B cell (primary cell): ENCODE results near the gene ZNF358. TPM values are rescaled to one million over a fixed set of nuclear protein-coding genes. Genes with fewer than 3 reads are reported as not detected.

Experiments
- ATAC-seq: fragments of 200-7000 bp; cut with Tn5 transposase; one replicate; pipeline ENCODE4 v1.10.0; 2021; ENCODE audit warnings: low read depth, mild to moderate bottlenecking, moderate number of reproducible peaks, moderate library complexity
- CTCF ChIA-PET: fragments of 350-600 bp; sonication (Branson Sonifier 250); formaldehyde crosslinking; loops from one replicate; lab custom pipeline; 2021; ENCODE audit warnings: antibody characterized with exemption, inconsistent platforms; lab: Charles Lee
- POLR2A ChIA-PET: fragments of 350-600 bp; sonication (Branson Sonifier 250); formaldehyde crosslinking; loops from one replicate; lab custom pipeline; 2021; ENCODE audit warnings: antibody characterized with exemption; lab: Charles Lee
- DNase-seq: peaks from one replicate; pipeline ENCODE4 v3.0.0; 2013
- H2AFZ ChIP-seq: 2 replicates; pipeline ENCODE4 v1.6.1; 2012; ENCODE audit warnings: mild to moderate bottlenecking, low read depth, low read length; ENCODE audit not compliant: insufficient read depth, poor library complexity, severe bottlenecking
- H3K27ac ChIP-seq, 2 donors: 1 replicate in 1 of 2; 2 replicates in 1 of 2; pipeline ENCODE4 v1.5.1; 2012 to 2013; ENCODE audit warnings: low read length in 2 of 2, mild to moderate bottlenecking in 2 of 2, moderate library complexity in 1 of 2
- H3K27me3 ChIP-seq, 4 experiments: fragments of 200-600 bp in 1 of 4; sonication (generic) in 1 of 4; replicated peaks in 1 of 4; 1 replicate in 2 of 4; 2 replicates in 2 of 4; pipeline versions ENCODE4 v1.6.1 to v1.7.0; 2013 to 2016; ENCODE audit warnings: low read length in 3 of 4, mild to moderate bottlenecking in 2 of 4, mixed read lengths in 1 of 4, moderate library complexity in 1 of 4; ENCODE audit not compliant: insufficient read depth in 4 of 4, control insufficient read depth in 3 of 4; ENCODE audit errors: control extremely low read depth in 1 of 4
- H3K36me3 ChIP-seq, 2 experiments: replicated peaks in 1 of 2; 1 replicate in 1 of 2; 2 replicates in 1 of 2; pipeline versions ENCODE4 v1.6.1 to v1.7.1; 2013; ENCODE audit warnings: low read length in 1 of 2; ENCODE audit not compliant: insufficient read depth in 2 of 2, control insufficient read depth in 1 of 2; ENCODE audit errors: control extremely low read depth in 1 of 2, extremely low read depth in 1 of 2
- H3K4me1 ChIP-seq, 2 donors: fragments of 200-600 bp in 1 of 2; sonication (generic) in 1 of 2; 1 replicate in 1 of 2; 2 replicates in 1 of 2; pipeline versions ENCODE4 v1.5.1 to v1.6.1; 2013 to 2017; ENCODE audit warnings: low read length in 2 of 2; ENCODE audit not compliant: control insufficient read depth in 2 of 2, insufficient read depth in 2 of 2
- H3K4me2 ChIP-seq: replicated peaks from 2 replicates; pipeline ENCODE3; 2012; ENCODE audit warnings: mild to moderate bottlenecking, low read depth, low read length; ENCODE audit not compliant: poor library complexity, severe bottlenecking
- H3K4me3 ChIP-seq, 5 experiments: fragments of 200-600 bp in 1 of 5; sonication (generic) in 1 of 5; 1 replicate in 3 of 5; 2 replicates in 2 of 5; pipeline versions ENCODE4 v1.5.1 to v1.7.0; 2011 to 2016; ENCODE audit warnings: low read length in 4 of 5, mild to moderate bottlenecking in 4 of 5, low read depth in 2 of 5, control low read depth in 1 of 5, moderate library complexity in 1 of 5; ENCODE audit not compliant: insufficient read depth in 1 of 5; ENCODE audit errors: control extremely low read depth in 1 of 5, extremely low read depth in 1 of 5
- H3K79me2 ChIP-seq: fragments of 200-600 bp; sonication (generic); one replicate; pipeline ENCODE4 v1.6.0; 2016; ENCODE audit warnings: low read length; ENCODE audit not compliant: control insufficient read depth, insufficient read depth
- H3K9ac ChIP-seq: fragments of 200-600 bp; sonication (generic); 2 replicates; pipeline ENCODE4 v1.6.1; 2017; ENCODE audit warnings: mild to moderate bottlenecking, low read length, moderate library complexity
- H3K9me3 ChIP-seq, 3 donors: one replicate each; pipeline versions ENCODE4 v1.6.1 to v1.7.1; 2013; ENCODE audit warnings: low read length in 2 of 3; ENCODE audit not compliant: control insufficient read depth in 2 of 3, insufficient read depth in 1 of 3; ENCODE audit errors: control extremely low read depth in 1 of 3
- H4K20me1 ChIP-seq: 2 replicates; pipeline ENCODE4 v1.6.0; 2012; ENCODE audit warnings: mild to moderate bottlenecking, low read length; ENCODE audit not compliant: insufficient read depth, control insufficient read depth, poor library complexity, severe bottlenecking
- H3K27ac Mint-ChIP-seq: one replicate; pipeline ENCODE4 v1.8.0; 2021; ENCODE audit warnings: mixed read lengths
- H3K27me3 Mint-ChIP-seq: one replicate; pipeline ENCODE4 v1.8.0; 2021; ENCODE audit warnings: mixed read lengths
- H3K4me1 Mint-ChIP-seq: one replicate; pipeline ENCODE4 v1.8.0; 2021; ENCODE audit warnings: mixed read lengths
- H3K4me3 Mint-ChIP-seq: one replicate; pipeline ENCODE4 v1.8.0; 2021; ENCODE audit warnings: mixed read lengths
- H3K9me3 Mint-ChIP-seq: one replicate; pipeline ENCODE4 v1.8.0; 2022; ENCODE audit warnings: mixed read lengths; ENCODE audit not compliant: insufficient read depth
- EZH2 ChIP-seq: IDR thresholded peaks from 2 replicates; pipeline ENCODE4 v1.6.1; 2012; ENCODE audit warnings: borderline replicate concordance, low read depth, mild to moderate bottlenecking, moderate library complexity, low read length; ENCODE audit not compliant: insufficient read depth, poor library complexity, severe bottlenecking
- WGBS: methylation state at CpG from one replicate; pipeline ENCODE4 v1.1.5; 2013; ENCODE audit warnings: missing lambda C conversion rate; ENCODE audit not compliant: insufficient coverage; 5-methylcytosine and 5-hydroxymethylcytosine counted together
- intact Hi-C: fragments of 100-400 bp; cut with micrococcal nuclease; formaldehyde crosslinking; loops from one replicate; pipeline ENCODE4 v1.10.0; 2022
- polyA plus RNA-seq: library from polyadenylated mRNA; depleted of rRNA; stranded (reverse); fragments of >200 nt; gene quantifications from 2 replicates; pipeline ENCODE4 v1.2.3, GENCODE V29; 2012
- total RNA-seq, 2 donors: library from RNA; stranded (reverse); fragments of 120-200 nt in 1 of 2; gene quantifications; 1 replicate in 1 of 2; 2 replicates in 1 of 2; pipeline versions ENCODE4 v1.2.3 to v1.2.4, GENCODE V29; 2013 to 2022
- TF ChIP-seq, protein P1 (sequence below): fragments of 200-600 bp; IDR thresholded peaks from one replicate; pipeline ENCODE4 v1.8.0; 2022; ENCODE audit warnings: antibody characterized with exemption, mild to moderate bottlenecking

Gene ZNF358
- total and polyA plus RNA-seq, 2 donors (not counting 1 experiment from before 2014, with no cell fraction given), result 8.5 to 17.5 TPM

DNA sequence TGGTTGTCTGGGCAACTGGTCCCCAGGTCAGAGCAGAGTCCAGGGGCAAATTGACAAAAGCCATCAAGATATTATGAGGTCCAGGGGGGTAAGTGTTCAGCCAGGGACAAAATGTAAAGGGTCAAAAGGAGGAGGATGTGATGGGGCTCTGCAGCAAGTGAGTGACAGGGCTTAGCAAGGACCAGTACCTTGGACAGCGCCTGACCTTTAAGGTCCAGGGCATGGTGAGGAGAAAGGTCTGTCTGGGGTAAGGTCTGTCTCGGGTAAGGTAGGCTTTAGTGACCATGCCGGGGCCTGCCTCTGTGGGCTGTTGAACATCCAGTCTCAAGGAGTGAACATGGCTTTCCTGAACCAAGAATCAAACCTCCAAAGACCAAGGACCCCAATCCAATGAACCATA, 6.3 kb upstream of the ZNF358 start:
- intact Hi-C loops, result no loop called here
- TF ChIP-seq, protein P1, sequence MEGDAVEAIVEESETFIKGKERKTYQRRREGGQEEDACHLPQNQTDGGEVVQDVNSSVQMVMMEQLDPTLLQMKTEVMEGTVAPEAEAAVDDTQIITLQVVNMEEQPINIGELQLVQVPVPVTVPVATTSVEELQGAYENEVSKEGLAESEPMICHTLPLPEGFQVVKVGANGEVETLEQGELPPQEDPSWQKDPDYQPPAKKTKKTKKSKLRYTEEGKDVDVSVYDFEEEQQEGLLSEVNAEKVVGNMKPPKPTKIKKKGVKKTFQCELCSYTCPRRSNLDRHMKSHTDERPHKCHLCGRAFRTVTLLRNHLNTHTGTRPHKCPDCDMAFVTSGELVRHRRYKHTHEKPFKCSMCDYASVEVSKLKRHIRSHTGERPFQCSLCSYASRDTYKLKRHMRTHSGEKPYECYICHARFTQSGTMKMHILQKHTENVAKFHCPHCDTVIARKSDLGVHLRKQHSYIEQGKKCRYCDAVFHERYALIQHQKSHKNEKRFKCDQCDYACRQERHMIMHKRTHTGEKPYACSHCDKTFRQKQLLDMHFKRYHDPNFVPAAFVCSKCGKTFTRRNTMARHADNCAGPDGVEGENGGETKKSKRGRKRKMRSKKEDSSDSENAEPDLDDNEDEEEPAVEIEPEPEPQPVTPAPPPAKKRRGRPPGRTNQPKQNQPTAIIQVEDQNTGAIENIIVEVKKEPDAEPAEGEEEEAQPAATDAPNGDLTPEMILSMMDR, result no peak
- TF ChIP-seq EZH2, result no peak
- Mint-ChIP-seq H3K27ac (no peak overlapping the region), H3K9me3 (no peaks in the 10 kb centered on the region), H3K4me1 (peaks cover 12% of the 10 kb centered on the region), H3K4me3 (no peak overlapping the region), H3K27me3 (peaks cover 32% of the 10 kb centered on the region)
- no peaks in the 10 kb centered on the region for H3K79me2 ChIP-seq
- 30% methylated on average over 1 of the region's 3 CpGs for WGBS
- ATAC-seq (no peak), DNase-seq (no peak)
- H3K36me3 ChIP-seq, result no peaks in the 10 kb centered on the region
- H3K4me2 ChIP-seq, result no peak overlapping the region
- peaks cover 0 to 33% (median 10%) of the 10 kb centered on the region in 4 experiments for H3K27me3 ChIP-seq
- H3K27ac ChIP-seq, result no peak overlapping the region
- H3K9ac ChIP-seq, result no peak overlapping the region
- no peaks in the 10 kb centered on the region for H4K20me1 ChIP-seq
- H3K9me3 ChIP-seq, result peaks cover 0 to 13% (median 0%) of the 10 kb centered on the region in 3 donors
- POLR2A ChIA-PET, result no interaction called here
- no peak overlapping the region for H3K4me3 ChIP-seq
- no peak overlapping the region for H2AFZ ChIP-seq
- H3K4me1 ChIP-seq, result peaks cover 12% of the 10 kb centered on the region in 2 donors
- CTCF ChIA-PET, result no interaction called here

DNA sequence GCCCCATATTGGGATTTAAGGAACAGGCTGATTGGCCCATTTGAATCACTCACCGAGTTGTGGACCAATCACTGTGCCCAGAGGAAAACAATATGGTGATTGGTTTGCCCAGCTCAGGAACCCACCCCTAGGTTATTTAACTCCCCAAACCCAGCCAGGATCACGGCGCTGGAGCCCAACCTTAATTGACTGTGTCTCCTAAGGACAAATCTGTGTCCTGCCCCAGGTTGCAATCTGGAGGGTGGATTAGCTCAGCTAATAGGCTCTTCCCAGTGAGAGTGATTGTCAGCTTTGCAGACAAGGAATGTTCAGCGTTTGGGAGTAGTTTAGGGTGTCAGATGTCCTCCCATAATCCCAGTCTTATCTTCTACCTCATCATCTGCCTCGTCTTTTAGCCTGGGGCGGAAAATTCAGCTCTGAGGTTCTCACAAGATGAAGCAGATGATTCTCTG, 3.5 kb upstream of the ZNF358 start:
- DNase-seq (no peak), ATAC-seq (no peak)
- Mint-ChIP-seq H3K4me1 (peaks cover 12% of the 10 kb centered on the region), H3K9me3 (no peaks in the 10 kb centered on the region), H3K4me3 (no peak overlapping the region), H3K27me3 (peaks cover 25% of the 10 kb centered on the region), H3K27ac (no peak overlapping the region)
- peaks cover 9 to 14% of the 10 kb centered on the region in 2 donors for H3K4me1 ChIP-seq
- H3K9ac ChIP-seq, result no peak overlapping the region
- no peaks in the 10 kb centered on the region for H3K9me3 ChIP-seq
- ChIA-PET POLR2A (interaction anchor here (0.5 kb wide), 1 partner anchor 11 kb away, joined by 3 read pairs; no protein-coding TSS in a partner anchor), CTCF (interaction anchor here (0.6 kb wide), 2 partner anchors 55 to 212 kb away, joined by 3 read pairs; no protein-coding TSS in a partner anchor)
- no peaks in the 10 kb centered on the region for H4K20me1 ChIP-seq
- peaks cover 0 to 8% (median 0%) of the 10 kb centered on the region in 4 experiments for H3K27me3 ChIP-seq
- 100% methylated on average over 2 of the region's 6 CpGs for WGBS
- H3K27ac ChIP-seq, result no peak overlapping the region
- TF ChIP-seq, protein P1, result no peak
- no peak for TF ChIP-seq EZH2
- intact Hi-C loops, result no loop called here
- no peak overlapping the region for H2AFZ ChIP-seq
- H3K79me2 ChIP-seq, result peaks cover 4% of the 10 kb centered on the region
- H3K4me2 ChIP-seq, result no peak overlapping the region
- H3K36me3 ChIP-seq, result no peaks in the 10 kb centered on the region
- no peak overlapping the region for H3K4me3 ChIP-seq
